ENCODE results near the gene HDLBP.

- no peak for TF ChIP-seq CTCF (conservative IDR thresholded peaks at IDR 0.05; ENCODE audit: low read length)
- TF ChIP-seq EZH2phosphoT487 (IDR thresholded peaks at IDR 0.05; ENCODE audit: borderline replicate concordance, low read depth, low read length), result no peak
Measured at GRCh38 chr2:241354668-241355658, 39.5 kb upstream of the HDLBP start.
